VCaP (cell line): Measurements from ENCODE around the gene CNDP1.

ENCODE experiments used
- H3K27ac ChIP-seq: fragments of 450-650 bp; 2 replicates; pipeline ENCODE4 v1.5.1; 2017
- TF ChIP-seq, protein P1 (sequence below): fragments of 450-650 bp; conservative IDR thresholded peaks from 2 replicates; pipeline ENCODE4 v1.5.1; 2017; ENCODE audit warnings: mild to moderate bottlenecking, moderate library complexity

CNDP1 gene

DNA sequence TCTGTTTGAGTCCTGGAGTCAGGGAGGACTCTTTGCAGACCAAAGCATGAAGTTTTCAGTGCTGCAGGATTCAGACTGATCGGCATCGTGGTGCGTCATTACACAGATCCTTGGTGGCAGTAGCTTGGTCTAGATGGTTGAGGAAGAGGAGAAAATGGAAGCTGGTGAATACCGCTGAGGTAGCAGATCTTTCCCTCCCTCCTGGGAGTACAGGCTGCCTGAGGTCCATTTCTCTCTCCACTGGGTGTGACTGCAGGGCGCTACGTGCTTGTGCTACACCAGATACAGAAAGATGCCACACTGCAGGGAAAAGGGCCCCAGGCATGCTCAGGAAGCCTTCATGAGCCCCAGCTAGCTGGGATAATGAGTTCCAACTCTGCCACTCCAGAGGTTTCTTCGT is 3.3 kb upstream of the CNDP1 start:
- TF ChIP-seq, protein P1, sequence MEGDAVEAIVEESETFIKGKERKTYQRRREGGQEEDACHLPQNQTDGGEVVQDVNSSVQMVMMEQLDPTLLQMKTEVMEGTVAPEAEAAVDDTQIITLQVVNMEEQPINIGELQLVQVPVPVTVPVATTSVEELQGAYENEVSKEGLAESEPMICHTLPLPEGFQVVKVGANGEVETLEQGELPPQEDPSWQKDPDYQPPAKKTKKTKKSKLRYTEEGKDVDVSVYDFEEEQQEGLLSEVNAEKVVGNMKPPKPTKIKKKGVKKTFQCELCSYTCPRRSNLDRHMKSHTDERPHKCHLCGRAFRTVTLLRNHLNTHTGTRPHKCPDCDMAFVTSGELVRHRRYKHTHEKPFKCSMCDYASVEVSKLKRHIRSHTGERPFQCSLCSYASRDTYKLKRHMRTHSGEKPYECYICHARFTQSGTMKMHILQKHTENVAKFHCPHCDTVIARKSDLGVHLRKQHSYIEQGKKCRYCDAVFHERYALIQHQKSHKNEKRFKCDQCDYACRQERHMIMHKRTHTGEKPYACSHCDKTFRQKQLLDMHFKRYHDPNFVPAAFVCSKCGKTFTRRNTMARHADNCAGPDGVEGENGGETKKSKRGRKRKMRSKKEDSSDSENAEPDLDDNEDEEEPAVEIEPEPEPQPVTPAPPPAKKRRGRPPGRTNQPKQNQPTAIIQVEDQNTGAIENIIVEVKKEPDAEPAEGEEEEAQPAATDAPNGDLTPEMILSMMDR: no peak
- H3K27ac ChIP-seq: no peak overlapping the region

DNA sequence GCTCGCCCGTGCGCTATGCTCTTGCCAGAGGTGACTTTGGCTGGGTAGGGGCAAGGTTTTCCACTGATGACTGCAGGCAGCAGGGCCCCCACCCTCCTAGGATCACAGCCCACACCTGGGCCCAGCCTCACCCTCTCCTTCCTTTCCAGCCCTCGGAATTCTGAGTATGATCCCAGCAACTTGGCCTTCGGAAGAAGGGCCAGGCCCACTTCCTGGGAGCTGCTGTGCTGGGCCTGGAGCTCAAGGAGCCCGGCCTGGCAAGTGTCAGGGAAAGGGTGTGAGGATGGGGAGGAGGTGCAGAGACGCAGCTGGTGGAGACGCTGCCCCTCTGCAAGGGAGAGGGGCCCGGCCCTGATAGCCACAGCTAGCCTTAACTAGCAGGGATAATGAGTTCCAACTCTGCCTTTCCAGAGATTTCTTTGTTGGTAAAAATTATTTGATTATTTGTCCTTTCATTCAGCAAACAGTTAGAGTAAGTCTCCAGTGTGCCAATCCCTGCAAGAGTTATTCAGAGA is 1.7 kb upstream of the CNDP1 start:
- TF ChIP-seq, protein P1: no peak
- H3K27ac ChIP-seq: no peak overlapping the region

DNA sequence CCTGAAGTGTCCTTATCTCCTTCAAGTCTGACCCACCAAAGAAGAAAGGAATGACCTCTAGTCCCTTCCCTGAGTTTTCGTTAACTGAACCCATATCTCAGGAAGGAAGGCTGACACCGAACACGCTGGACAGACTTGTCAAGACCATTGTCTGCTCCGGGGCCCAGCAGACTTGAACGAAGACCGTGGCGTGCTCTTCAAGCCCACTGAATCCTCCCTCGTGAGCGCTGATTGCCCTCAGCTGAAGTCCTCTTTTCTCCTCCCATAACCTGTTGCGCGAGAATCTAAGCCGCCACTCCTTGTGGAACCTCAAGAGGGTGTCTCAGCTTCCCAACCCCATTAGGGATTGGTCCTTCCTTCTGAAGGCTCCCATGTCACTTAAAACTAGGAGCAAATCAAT is 634 bp upstream of the CNDP1 start:
- H3K27ac ChIP-seq: no peak overlapping the region
- TF ChIP-seq, protein P1: no peak

DNA sequence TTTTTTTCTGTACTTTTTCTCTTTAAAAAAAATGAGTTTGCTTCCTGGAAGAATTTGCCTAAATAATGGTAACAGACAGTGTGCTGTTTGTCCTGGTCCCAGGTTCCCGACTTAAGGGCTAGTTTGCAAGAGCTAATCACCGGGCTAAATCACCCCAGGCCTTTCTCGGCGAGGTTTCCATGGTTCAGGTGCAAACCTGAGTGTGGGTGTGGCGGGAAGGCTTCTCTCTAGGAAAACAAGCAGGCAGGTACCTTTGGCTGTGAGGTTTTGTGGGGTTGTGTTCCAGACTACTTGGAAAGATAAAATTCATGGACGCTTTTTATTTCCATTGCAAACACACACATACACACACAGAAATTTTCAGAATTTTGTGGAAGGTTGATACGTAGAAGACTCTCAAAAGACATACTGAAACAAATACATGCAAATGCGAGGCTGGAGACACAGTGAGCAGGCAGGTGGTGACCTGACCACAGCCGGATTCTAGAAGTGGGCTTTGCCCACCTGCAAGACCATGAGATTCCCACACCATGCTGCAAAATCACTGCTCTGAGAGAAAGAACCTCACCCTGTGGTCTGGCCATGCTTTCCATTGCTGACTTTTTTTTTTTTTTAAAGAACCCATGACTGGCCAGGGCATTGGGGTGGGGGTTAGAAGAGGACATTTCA is 815 bp downstream of the CNDP1 start:
- TF ChIP-seq, protein P1: no peak
- no peak overlapping the region for H3K27ac ChIP-seq

DNA sequence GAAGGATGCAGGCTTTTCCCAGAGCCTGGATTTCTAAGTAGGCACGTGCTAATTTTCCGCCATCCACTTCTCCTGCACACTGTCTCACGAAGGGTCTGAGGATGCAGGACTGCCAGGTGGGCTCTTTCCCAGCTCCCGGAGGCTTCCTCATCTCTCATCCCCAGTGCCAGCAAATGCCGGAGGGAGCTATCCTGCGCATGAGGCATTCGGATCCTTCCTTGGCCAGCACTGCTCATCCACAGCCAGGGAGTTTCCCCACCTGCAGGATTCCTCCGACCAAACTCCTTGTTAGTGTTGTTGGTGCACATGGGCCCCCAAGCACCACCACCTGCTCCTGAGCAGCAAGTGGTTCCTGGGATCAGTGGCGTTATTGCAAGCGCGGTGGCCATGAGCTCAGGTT is 5.0 kb downstream of the CNDP1 start:
- TF ChIP-seq, protein P1: no peak
- H3K27ac ChIP-seq: no peak overlapping the region

DNA sequence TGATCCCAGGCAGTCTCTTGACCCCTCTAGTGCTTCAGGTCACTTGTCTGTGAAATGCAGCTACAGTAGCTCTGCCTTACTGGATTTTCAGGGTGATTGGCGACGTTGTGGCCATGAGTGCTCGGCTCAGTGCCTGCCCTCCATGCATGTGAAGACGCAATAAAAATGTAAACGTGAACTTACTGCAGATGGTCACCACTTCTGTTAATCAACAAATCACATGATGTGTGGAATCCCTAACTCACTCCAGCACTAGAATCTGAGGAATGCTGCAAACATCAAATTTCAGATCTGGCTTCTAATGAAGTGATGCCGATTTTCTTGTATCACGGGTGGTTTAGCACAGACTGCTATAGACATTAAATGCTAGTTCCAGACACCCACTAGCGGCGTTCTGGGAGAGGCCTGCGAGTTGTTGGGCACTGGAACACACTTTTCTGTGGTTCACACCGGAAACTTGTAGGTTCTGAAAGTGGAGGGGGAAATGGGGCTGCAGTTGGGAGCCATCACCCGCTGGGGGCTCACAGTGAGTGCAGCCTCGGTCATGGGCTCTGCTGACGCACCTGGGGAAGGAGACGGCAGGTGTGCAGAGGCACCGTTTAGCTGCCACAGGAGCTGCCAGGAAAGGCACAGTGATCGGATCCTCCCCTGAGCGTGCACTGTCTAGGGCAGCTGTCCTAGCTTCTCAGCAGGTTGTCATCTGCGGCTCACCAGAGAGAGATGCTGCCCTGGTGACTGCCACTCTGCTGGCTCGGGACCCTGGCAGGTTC is 6.5 kb downstream of the CNDP1 start:
- H3K27ac ChIP-seq: no peak overlapping the region

More for the DNA sequence above, 6.5 kb downstream of the CNDP1 start:
- TF ChIP-seq, protein P1: no peak
